Measurements from ENCODE around the gene GXYLT2. TPM values are rescaled to one million over a fixed set of nuclear protein-coding genes. Genes with fewer than 3 reads are reported as not detected.

Gene GXYLT2
- total and polyA plus RNA-seq, 2 of the 13 experiments (the other 11 are each of a cell fraction or from before 2014, with no cell fraction given) = 4.3 to 6.9 TPM

GRCh38 chr3:72960812-72961518 lies 73.1 kb downstream of the GXYLT2 start:
- FAIRE-seq = no peak
- ATAC-seq = peak; percentile 62
- DNase-seq (ENCODE audit: low spot score) = peak; percentile 86
- BruUV-seq (replicated peaks) = no TSS peak
- H3K4me2 ChIP-seq (ENCODE audit: low read depth, low read length) = 0 out of 2 replicates have a peak overlapping the region, but pooled peaks have one; percentile 21
- peak overlapping the region; percentile 53 for H3K9ac ChIP-seq (ENCODE audit: insufficient read depth, low read depth, low read length)
- WGBS (ENCODE audit: low lambda C conversion rate) = 41% methylated on average over 7 of the region's 7 CpGs
- ChIA-PET POLR2A (interaction anchor here (1.0 to 1.1 kb wide), 4 partner anchors 8 to 41 kb away, joined by 3 to 6 read pairs (median 4); no protein-coding TSS in a partner anchor), CTCF (ENCODE audit: low intra/inter-chr PET ratio, low total read pairs) (no interaction called here)
- H4K20me1 ChIP-seq (ENCODE audit: insufficient read depth, low read length) = no peaks in the 10 kb centered on the region
- no peaks in the 10 kb centered on the region for H3K27me3 ChIP-seq (ENCODE audit: control insufficient read depth in 1 of 2, insufficient read depth in 2 of 2, low read length in 2 of 2)
- H3K27ac ChIP-seq (ENCODE audit: extremely low read length, insufficient read depth, low read length) = peak overlapping the region; percentile 79
- H3K4me3 ChIP-seq (replicated peaks in 1 of 3; ENCODE audit: insufficient read depth in 1 of 3, low read depth in 2 of 3, low read length in 3 of 3) = no peak overlapping the region
- H3K79me2 ChIP-seq (ENCODE audit: insufficient read depth, low read length) = no peaks in the 10 kb centered on the region
- H2AFZ ChIP-seq (ENCODE audit: low read length) = no peak overlapping the region
- H3K9me3 ChIP-seq (ENCODE audit: low read length) = no peaks in the 10 kb centered on the region
- in situ Hi-C loops (cut with HindIII; ENCODE audit: extremely low pct_ligation_motif_present, low pct_unique_long_range_greater_than_20kb) = no loop called here
- no peaks in the 10 kb centered on the region for H3K36me3 ChIP-seq (replicated peaks in 1 of 2; ENCODE audit: control insufficient read depth in 1 of 2, insufficient read depth in 2 of 2, low read length in 2 of 2)
- H3K4me1 ChIP-seq (ENCODE audit: insufficient read depth, low read length) = peaks cover 89% of the 10 kb centered on the region
- intact Hi-C loops (cut with micrococcal nuclease; ENCODE audit: unreplicated experiment) = no loop called here
- TF ChIP-seq ASH2L (IDR thresholded peaks at IDR 0.05; ENCODE audit: insufficient read length, low read depth, low read length) (peak; percentile 52), MXI1 (IDR thresholded peaks at IDR 0.05; ENCODE audit: borderline replicate concordance, low read depth, low read length) (peak; percentile 31; the same call in 1 of the 3 replicates), ESRRA (CRISPR knock-in tag; IDR thresholded peaks at IDR 0.05; ENCODE audit: low read depth) (no peak), ZNF18 (CRISPR knock-in tag; IDR thresholded peaks at IDR 0.05; ENCODE audit: insufficient replicate concordance) (no peak), TBX3 (IDR thresholded peaks at IDR 0.05; ENCODE audit: borderline replicate concordance) (peak; percentile 36; the same call in 1 of the 2 replicates), RFX1 (IDR thresholded peaks at IDR 0.05) (peak; percentile 67), ZNF264 (CRISPR knock-in tag; IDR thresholded peaks at IDR 0.05) (no peak), FOXK1 (CRISPR knock-in tag; IDR thresholded peaks at IDR 0.05; ENCODE audit: borderline replicate concordance, low read depth) (peak; percentile 8; the same call in 1 of the 2 replicates), ATRX (CRISPR knock-in tag; IDR thresholded peaks at IDR 0.05; ENCODE audit: borderline replicate concordance) (no peak), ZBTB42 (CRISPR knock-in tag; IDR thresholded peaks at IDR 0.05) (no peak), ZNF317 (CRISPR knock-in tag; IDR thresholded peaks at IDR 0.05) (peak; percentile 26; the same call in 1 of the 2 replicates), ARID5B (CRISPR knock-in tag; IDR thresholded peaks at IDR 0.05) (peak; percentile 43), ZNF44 (CRISPR knock-in tag; IDR thresholded peaks at IDR 0.05) (no peak), ZC3H4 (CRISPR knock-in tag; IDR thresholded peaks at IDR 0.05; ENCODE audit: borderline replicate concordance) (no peak), ZNF614 (CRISPR knock-in tag; IDR thresholded peaks at IDR 0.05; ENCODE audit: borderline replicate concordance) (0 out of 2 replicates have a peak, but pooled peaks have one; percentile 41), ZNF775 (CRISPR knock-in tag; IDR thresholded peaks at IDR 0.05; ENCODE audit: borderline replicate concordance) (0 out of 2 replicates have a peak, but pooled peaks have one; percentile 43), TFE3 (CRISPR knock-in tag; IDR thresholded peaks at IDR 0.05) (0 out of 2 replicates have a peak, but pooled peaks have one; percentile 58)

Data from HepG2 (cell line).